Measurements from ENCODE around the gene FBXW8.

The FBXW8 gene

GRCh38 chr12:117025481-117026151 is 114.9 kb downstream of the FBXW8 start:
- DNase-seq: peak; percentile 65

GRCh38 chr12:117026343-117026742 is 115.6 kb downstream of the FBXW8 start:
- DNase-seq: no peak

- DNase-seq: no peak
Observed at GRCh38 chr12:117026921-117027250, 116.1 kb downstream of the FBXW8 start.

GRCh38 chr12:117027251-117028086 is 116.7 kb downstream of the FBXW8 start:
- no peak for DNase-seq

- DNase-seq: no peak
Observed at GRCh38 chr12:117028254-117028653, 117.5 kb downstream of the FBXW8 start.

GRCh38 chr12:117030187-117030900 is 119.6 kb downstream of the FBXW8 start:
- no peak for DNase-seq

GRCh38 chr12:117031843-117032592 is 121.3 kb downstream of the FBXW8 start:
- DNase-seq: no peak

GRCh38 chr12:117032593-117033381 is 122.0 kb downstream of the FBXW8 start:
- no peak for DNase-seq

GRCh38 chr12:117033382-117034221 is 122.9 kb downstream of the FBXW8 start:
- no peak for DNase-seq

- DNase-seq: no peak
Observed at GRCh38 chr12:117034249-117034648, 123.5 kb downstream of the FBXW8 start.

- no peak for DNase-seq
Observed at GRCh38 chr12:117034701-117035151, 124.0 kb downstream of the FBXW8 start.

- no peak for DNase-seq
Observed at GRCh38 chr12:117035287-117035686, 124.5 kb downstream of the FBXW8 start.

GRCh38 chr12:117036046-117036445 is 125.3 kb downstream of the FBXW8 start:
- DNase-seq: no peak

GRCh38 chr12:117036547-117036946 is 125.8 kb downstream of the FBXW8 start:
- DNase-seq: no peak

GRCh38 chr12:117037289-117038022 is 126.7 kb downstream of the FBXW8 start:
- DNase-seq: no peak

- no peak for DNase-seq
Observed at GRCh38 chr12:117038023-117038680, 127.4 kb downstream of the FBXW8 start.

GRCh38 chr12:117038919-117039318 is 128.2 kb downstream of the FBXW8 start:
- no peak for DNase-seq

- no peak for DNase-seq
Observed at GRCh38 chr12:117039891-117040309, 129.2 kb downstream of the FBXW8 start.

- no peak for DNase-seq
Observed at GRCh38 chr12:117040496-117040895, 129.7 kb downstream of the FBXW8 start.

GRCh38 chr12:117041798-117042170 is 131.0 kb downstream of the FBXW8 start:
- DNase-seq: no peak

Data from stimulated activated CD4-positive, alpha-beta T cell treated with anti-CD3 and anti-CD28 coated beads, Interleukin-15, amount 100 ng/mL, for 24 hours (primary cell).